ENCODE data around the gene RBFOX2.
"Not testable (repeated sequence)": the region's sequence is repeated elsewhere in the genome, so short reads cannot be mapped to it uniquely, and the experiment has no call there.

The RBFOX2 gene

GRCh38 chr22:36026741-36027140 lies 1.9 kb downstream of the RBFOX2 start:
- Histone ChIP-seq H3K27me3 (replicated peaks; ENCODE audit: control insufficient read depth, insufficient read depth, low read length, poor library complexity, severe bottlenecking) (no peaks in the 10 kb centered on the region), H3K27ac (ENCODE audit: insufficient read depth, low read length, poor library complexity, severe bottlenecking) (no peak overlapping the region), H3K4me1 (ENCODE audit: control insufficient read depth, insufficient read depth, low read length, poor library complexity, severe bottlenecking) (peaks cover 18% of the 10 kb centered on the region), H3K4me3 (ENCODE audit: insufficient read depth, low read depth, low read length, poor library complexity, severe bottlenecking) (no peak overlapping the region), H3K36me3 (ENCODE audit: control insufficient read depth, insufficient read depth, low read length) (no peaks in the 10 kb centered on the region), H3K9me3 (ENCODE audit: control insufficient read depth, low read length) (no peaks in the 10 kb centered on the region)
- no peak for DNase-seq

DNA sequence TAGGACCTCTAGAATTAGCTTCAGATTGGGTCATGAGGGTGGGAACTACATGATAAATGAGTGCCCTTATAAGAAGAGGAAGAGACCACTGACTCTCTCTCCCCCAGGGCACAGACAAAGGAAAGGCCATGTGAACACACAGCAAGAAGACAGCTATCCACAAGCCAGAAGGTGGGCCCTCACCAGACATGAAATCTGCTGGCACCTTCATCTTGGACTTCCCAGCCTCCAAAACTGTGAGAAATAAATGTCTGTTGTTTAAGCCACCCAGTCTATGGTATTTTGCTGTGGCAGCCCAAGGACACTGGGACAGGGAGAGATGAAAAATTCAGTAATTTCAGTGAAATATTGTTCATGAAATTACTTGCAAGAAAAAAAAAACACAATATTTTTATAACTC lies 5.9 kb downstream of the RBFOX2 start:
- Histone ChIP-seq H3K27ac (ENCODE audit: insufficient read depth, low read length, poor library complexity, severe bottlenecking) (no peak overlapping the region), H3K9me3 (ENCODE audit: control insufficient read depth, low read length) (no peaks in the 10 kb centered on the region), H3K4me1 (ENCODE audit: control insufficient read depth, insufficient read depth, low read length, poor library complexity, severe bottlenecking) (peaks cover 5% of the 10 kb centered on the region)

GRCh38 chr22:36022162-36022561 lies 6.5 kb downstream of the RBFOX2 start:
- H3K36me3 ChIP-seq (ENCODE audit: control insufficient read depth, insufficient read depth, low read length), result no peaks in the 10 kb centered on the region
- no peaks in the 10 kb centered on the region for H3K4me1 ChIP-seq (ENCODE audit: control insufficient read depth, insufficient read depth, low read length, poor library complexity, severe bottlenecking)
- H3K4me3 ChIP-seq (ENCODE audit: insufficient read depth, low read depth, low read length, poor library complexity, severe bottlenecking), result no peak overlapping the region
- no peak for DNase-seq
- no peaks in the 10 kb centered on the region for H3K9me3 ChIP-seq (ENCODE audit: control insufficient read depth, low read length)
- H3K27ac ChIP-seq (ENCODE audit: insufficient read depth, low read length, poor library complexity, severe bottlenecking), result no peak overlapping the region
- H3K27me3 ChIP-seq (replicated peaks; ENCODE audit: control insufficient read depth, insufficient read depth, low read length, poor library complexity, severe bottlenecking), result no peaks in the 10 kb centered on the region

More for the DNA sequence above, 5.9 kb downstream of the RBFOX2 start:
- H3K36me3 ChIP-seq (ENCODE audit: control insufficient read depth, insufficient read depth, low read length), result no peaks in the 10 kb centered on the region
- no peak for DNase-seq
- no peaks in the 10 kb centered on the region for H3K27me3 ChIP-seq (replicated peaks; ENCODE audit: control insufficient read depth, insufficient read depth, low read length, poor library complexity, severe bottlenecking)
- no peak overlapping the region for H3K4me3 ChIP-seq (ENCODE audit: insufficient read depth, low read depth, low read length, poor library complexity, severe bottlenecking)

GRCh38 chr22:36021606-36022153 lies 6.9 kb downstream of the RBFOX2 start:
- H3K4me3 ChIP-seq (ENCODE audit: insufficient read depth, low read depth, low read length, poor library complexity, severe bottlenecking), result no peak overlapping the region
- H3K27ac ChIP-seq (ENCODE audit: insufficient read depth, low read length, poor library complexity, severe bottlenecking), result no peak overlapping the region
- no peaks in the 10 kb centered on the region for H3K9me3 ChIP-seq (ENCODE audit: control insufficient read depth, low read length)
- no peaks in the 10 kb centered on the region for H3K27me3 ChIP-seq (replicated peaks; ENCODE audit: control insufficient read depth, insufficient read depth, low read length, poor library complexity, severe bottlenecking)
- H3K4me1 ChIP-seq (ENCODE audit: control insufficient read depth, insufficient read depth, low read length, poor library complexity, severe bottlenecking), result no peaks in the 10 kb centered on the region
- no peaks in the 10 kb centered on the region for H3K36me3 ChIP-seq (ENCODE audit: control insufficient read depth, insufficient read depth, low read length)
- no peak for DNase-seq

GRCh38 chr22:36020865-36021264 lies 7.8 kb downstream of the RBFOX2 start:
- not testable (repeated sequence) for H3K27ac ChIP-seq (ENCODE audit: insufficient read depth, low read length, poor library complexity, severe bottlenecking); DNase-seq; H3K4me1 ChIP-seq (ENCODE audit: control insufficient read depth, insufficient read depth, low read length, poor library complexity, severe bottlenecking); H3K4me3 ChIP-seq (ENCODE audit: insufficient read depth, low read depth, low read length, poor library complexity, severe bottlenecking); H3K36me3 ChIP-seq (ENCODE audit: control insufficient read depth, insufficient read depth, low read length); H3K9me3 ChIP-seq (ENCODE audit: control insufficient read depth, low read length); H3K27me3 ChIP-seq (replicated peaks; ENCODE audit: control insufficient read depth, insufficient read depth, low read length, poor library complexity, severe bottlenecking)

GRCh38 chr22:36017651-36018091 lies 11.0 kb downstream of the RBFOX2 start:
- Histone ChIP-seq H3K27me3 (replicated peaks; ENCODE audit: control insufficient read depth, insufficient read depth, low read length, poor library complexity, severe bottlenecking) (no peaks in the 10 kb centered on the region), H3K4me1 (ENCODE audit: control insufficient read depth, insufficient read depth, low read length, poor library complexity, severe bottlenecking) (no peaks in the 10 kb centered on the region), H3K27ac (ENCODE audit: insufficient read depth, low read length, poor library complexity, severe bottlenecking) (no peak overlapping the region), H3K9me3 (ENCODE audit: control insufficient read depth, low read length) (no peaks in the 10 kb centered on the region), H3K4me3 (ENCODE audit: insufficient read depth, low read depth, low read length, poor library complexity, severe bottlenecking) (no peak overlapping the region), H3K36me3 (ENCODE audit: control insufficient read depth, insufficient read depth, low read length) (no peaks in the 10 kb centered on the region)
- no peak for DNase-seq

- Histone ChIP-seq H3K36me3 (ENCODE audit: control insufficient read depth, insufficient read depth, low read length) (no peaks in the 10 kb centered on the region), H3K4me3 (ENCODE audit: insufficient read depth, low read depth, low read length, poor library complexity, severe bottlenecking) (no peak overlapping the region), H3K27ac (ENCODE audit: insufficient read depth, low read length, poor library complexity, severe bottlenecking) (no peak overlapping the region), H3K9me3 (ENCODE audit: control insufficient read depth, low read length) (no peaks in the 10 kb centered on the region), H3K27me3 (replicated peaks; ENCODE audit: control insufficient read depth, insufficient read depth, low read length, poor library complexity, severe bottlenecking) (no peaks in the 10 kb centered on the region), H3K4me1 (ENCODE audit: control insufficient read depth, insufficient read depth, low read length, poor library complexity, severe bottlenecking) (no peaks in the 10 kb centered on the region)
- no peak for DNase-seq
Observed at GRCh38 chr22:36016684-36017083, 11.9 kb downstream of the RBFOX2 start.

- Histone ChIP-seq H3K4me3 (ENCODE audit: insufficient read depth, low read depth, low read length, poor library complexity, severe bottlenecking) (no peak overlapping the region), H3K27ac (ENCODE audit: insufficient read depth, low read length, poor library complexity, severe bottlenecking) (no peak overlapping the region), H3K4me1 (ENCODE audit: control insufficient read depth, insufficient read depth, low read length, poor library complexity, severe bottlenecking) (no peaks in the 10 kb centered on the region), H3K9me3 (ENCODE audit: control insufficient read depth, low read length) (no peaks in the 10 kb centered on the region), H3K36me3 (ENCODE audit: control insufficient read depth, insufficient read depth, low read length) (no peaks in the 10 kb centered on the region), H3K27me3 (replicated peaks; ENCODE audit: control insufficient read depth, insufficient read depth, low read length, poor library complexity, severe bottlenecking) (no peaks in the 10 kb centered on the region)
- DNase-seq, result no peak
Observed at GRCh38 chr22:36015811-36016529, 12.7 kb downstream of the RBFOX2 start.

- Histone ChIP-seq H3K9me3 (ENCODE audit: control insufficient read depth, low read length) (no peaks in the 10 kb centered on the region), H3K4me3 (ENCODE audit: insufficient read depth, low read depth, low read length, poor library complexity, severe bottlenecking) (no peak overlapping the region), H3K4me1 (ENCODE audit: control insufficient read depth, insufficient read depth, low read length, poor library complexity, severe bottlenecking) (no peaks in the 10 kb centered on the region), H3K36me3 (ENCODE audit: control insufficient read depth, insufficient read depth, low read length) (no peaks in the 10 kb centered on the region), H3K27ac (ENCODE audit: insufficient read depth, low read length, poor library complexity, severe bottlenecking) (no peak overlapping the region), H3K27me3 (replicated peaks; ENCODE audit: control insufficient read depth, insufficient read depth, low read length, poor library complexity, severe bottlenecking) (no peaks in the 10 kb centered on the region)
- no peak for DNase-seq
Observed at GRCh38 chr22:36015155-36015810, 13.3 kb downstream of the RBFOX2 start.

DNA sequence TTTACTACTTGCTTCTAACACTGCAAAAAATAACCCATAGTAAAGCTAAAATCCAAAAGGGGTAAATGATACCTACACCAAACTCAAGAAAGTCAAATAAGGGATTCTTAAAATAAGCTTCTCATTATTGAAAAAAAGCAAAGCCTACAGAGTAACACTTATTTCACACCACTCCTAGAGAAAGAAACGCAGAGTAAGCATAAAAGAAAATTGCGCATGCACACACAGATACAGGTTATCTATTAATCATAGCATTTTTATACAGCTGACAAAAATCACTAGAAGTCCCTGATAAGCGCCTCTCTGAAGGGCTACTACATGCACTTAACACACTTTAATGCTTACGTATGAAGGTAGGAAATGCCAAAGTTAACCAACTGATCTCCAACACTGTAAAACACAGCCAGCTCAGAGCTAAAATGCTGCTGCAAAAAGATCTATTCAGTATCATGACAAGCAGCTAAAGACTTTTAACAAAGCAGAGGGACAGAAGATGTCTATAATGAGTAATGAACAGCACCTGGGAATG lies 14.0 kb downstream of the RBFOX2 start:
- no peak for DNase-seq
- Histone ChIP-seq H3K4me1 (ENCODE audit: control insufficient read depth, insufficient read depth, low read length, poor library complexity, severe bottlenecking) (no peaks in the 10 kb centered on the region), H3K4me3 (ENCODE audit: insufficient read depth, low read depth, low read length, poor library complexity, severe bottlenecking) (no peak overlapping the region), H3K36me3 (ENCODE audit: control insufficient read depth, insufficient read depth, low read length) (no peaks in the 10 kb centered on the region), H3K9me3 (ENCODE audit: control insufficient read depth, low read length) (no peaks in the 10 kb centered on the region), H3K27ac (ENCODE audit: insufficient read depth, low read length, poor library complexity, severe bottlenecking) (no peak overlapping the region), H3K27me3 (replicated peaks; ENCODE audit: control insufficient read depth, insufficient read depth, low read length, poor library complexity, severe bottlenecking) (no peaks in the 10 kb centered on the region)
